ENCODE results near the gene PIAS3.
A peak's percentile ranks its signal among the peaks of the same experiment; 100 is the strongest.
"Not testable (repeated sequence)": the region's sequence is repeated elsewhere in the genome, so short reads cannot be mapped to it uniquely, and the experiment has no call there.

PIAS3 gene

DNA sequence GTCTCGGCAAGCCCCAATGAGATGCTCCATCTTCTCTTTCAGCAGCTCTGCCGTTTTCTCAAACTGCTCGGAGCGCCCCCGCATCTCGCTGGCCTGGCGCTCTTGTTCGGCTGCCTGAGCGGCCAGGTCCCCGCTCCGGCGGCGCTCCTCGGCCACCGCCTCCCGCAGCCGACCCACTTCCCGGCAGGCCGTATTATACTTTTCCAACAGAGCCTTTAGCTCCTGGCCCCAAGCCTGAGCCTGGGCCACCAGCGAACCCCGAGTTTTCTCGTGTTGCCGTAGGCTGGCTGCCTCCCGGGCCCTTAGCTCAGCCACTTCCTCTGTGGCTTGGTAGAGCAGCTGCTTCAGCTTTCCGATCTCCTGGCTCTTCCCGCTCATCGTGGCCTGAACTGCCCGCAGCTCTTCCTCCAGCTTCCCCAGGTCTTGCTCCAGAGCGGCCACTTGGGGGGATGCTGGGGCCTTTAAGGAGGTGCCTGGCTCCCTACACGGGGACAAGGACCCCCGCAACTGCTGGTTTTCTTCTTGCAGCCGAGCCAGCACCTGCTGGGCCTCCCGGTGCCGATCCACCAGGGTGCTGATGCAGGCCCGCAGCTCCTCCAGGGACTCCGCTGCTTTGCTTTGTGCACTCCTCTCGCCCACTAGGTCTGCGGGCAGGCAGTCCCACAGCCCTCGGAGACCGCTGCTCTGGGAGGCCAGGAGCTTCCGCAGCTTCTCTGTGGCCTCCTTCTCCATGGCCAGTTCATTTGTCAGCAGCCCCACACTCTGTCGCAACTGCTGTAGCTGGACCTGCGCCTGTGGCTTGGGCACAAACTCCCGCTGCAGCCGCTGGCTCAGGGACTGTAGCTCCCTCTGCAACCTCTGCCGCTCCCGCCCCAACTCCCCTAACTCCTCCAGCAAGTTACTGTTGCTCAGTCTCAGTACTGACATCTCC, 13.4 kb upstream of the PIAS3 start:
- DNase-seq, result no peak

DNA sequence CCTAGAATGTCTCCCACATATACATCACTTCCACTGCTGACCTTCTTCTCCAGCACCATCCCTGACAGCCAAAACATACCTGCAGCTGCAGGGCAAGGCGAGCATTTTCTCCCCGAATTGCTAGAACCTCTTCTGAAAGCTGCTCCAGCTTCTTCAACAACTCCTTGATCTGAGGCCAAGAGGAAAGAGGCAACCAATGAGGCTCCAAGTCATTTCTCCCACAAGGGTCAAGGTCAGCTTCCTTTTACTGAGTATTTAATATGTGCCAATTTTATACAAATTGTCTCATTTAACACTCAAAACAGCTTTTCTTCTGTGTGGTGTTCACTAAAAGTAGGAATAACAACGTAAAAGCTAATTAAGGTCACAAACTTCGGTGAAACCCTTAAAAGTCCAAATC, 9.4 kb upstream of the PIAS3 start:
- DNase-seq, result no peak

DNA sequence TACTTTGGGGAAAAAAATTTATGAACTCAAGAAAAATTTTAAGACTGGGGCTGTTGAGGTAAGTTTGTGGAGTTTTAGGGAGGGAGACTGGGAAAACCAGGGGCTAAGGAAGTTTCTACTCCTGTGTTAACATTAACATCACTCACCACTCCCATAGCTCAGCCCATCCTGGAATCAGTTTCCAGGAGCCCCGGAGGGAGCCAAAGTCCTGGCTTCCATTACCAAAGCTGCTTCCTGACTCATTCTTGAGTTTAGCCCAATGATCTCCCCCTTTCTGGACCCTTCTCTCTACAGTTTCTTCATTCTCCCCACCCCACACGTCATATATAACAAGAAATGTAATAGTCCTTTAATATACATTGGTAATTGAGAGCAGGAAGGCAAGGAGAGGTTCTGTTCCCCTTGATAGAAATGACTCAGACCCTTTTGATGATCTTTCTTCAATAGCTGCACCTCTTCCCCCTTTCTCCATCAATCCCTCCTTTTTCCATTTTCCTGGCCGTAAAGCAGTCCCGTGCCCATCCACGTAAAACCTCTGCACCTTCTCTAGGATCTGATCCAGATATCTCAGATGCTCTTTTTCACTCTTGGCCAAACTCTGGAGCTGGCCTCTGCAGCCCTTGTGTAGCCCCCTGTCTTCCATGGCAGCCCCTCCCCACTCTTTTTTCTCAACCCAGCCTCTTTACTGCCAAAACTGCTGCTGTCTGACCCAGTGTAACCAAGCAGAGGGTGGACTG, 4.6 kb upstream of the PIAS3 start:
- no peak for DNase-seq

DNA sequence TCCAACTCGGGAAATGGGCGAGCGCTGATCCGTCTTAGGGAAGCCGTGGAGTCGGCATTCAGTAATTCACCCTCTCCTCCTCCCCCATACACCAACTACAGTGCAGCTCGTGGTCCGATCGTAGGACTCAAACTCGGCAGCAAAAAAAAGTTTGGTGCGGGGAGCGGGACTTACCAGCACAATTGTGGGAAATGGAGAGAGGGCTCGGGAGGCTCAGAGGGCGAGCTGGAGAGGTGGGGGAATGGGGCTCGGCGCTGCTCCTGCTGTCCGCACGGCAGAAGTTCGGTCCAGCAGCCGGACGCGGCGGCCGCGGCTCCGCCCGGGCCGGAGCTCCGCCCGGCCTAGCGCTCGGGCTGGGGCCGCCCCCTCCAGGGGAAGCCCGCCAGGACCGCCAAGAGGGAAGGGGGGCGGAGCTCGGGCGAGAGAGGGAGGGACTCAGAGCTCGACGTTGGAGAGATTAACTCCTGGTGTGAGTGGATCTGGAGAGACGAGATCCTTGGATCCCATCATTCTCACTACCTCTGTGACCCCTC, 676 bp upstream of the PIAS3 start:
- peak; percentile 82 for DNase-seq

DNA sequence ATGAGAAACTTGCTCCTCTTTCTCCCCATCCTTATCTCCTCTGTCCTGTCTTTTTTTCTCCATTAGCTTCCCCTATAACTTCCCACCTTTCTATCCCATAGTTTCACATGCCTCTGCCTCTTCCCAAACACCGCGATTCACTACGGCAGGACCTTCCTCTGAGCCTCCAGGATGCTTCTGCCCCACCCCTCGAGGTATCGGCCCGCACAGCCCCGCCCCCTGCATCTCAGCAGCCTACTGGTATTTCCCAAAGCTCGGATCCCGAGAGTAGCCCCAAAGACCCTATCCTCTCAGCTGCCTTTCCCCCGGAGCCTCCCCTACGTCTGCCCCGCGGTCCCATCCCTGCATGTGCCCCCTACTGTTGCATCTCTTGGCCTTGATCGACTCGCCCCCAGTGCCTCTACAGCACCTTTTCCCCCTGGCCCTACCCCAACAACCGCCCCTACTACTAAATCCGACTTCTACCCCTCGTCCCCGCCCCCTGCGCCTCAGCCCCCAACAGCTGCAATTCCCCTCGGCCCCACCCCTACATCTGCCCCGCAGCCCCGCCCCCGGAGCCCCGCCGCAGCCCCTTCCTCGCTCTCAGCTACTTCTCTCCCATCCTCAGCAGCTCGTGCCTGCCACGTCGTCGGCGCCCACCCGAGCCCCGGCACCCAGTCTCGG, 512 bp downstream of the PIAS3 start:
- DNase-seq, result no peak

DNA sequence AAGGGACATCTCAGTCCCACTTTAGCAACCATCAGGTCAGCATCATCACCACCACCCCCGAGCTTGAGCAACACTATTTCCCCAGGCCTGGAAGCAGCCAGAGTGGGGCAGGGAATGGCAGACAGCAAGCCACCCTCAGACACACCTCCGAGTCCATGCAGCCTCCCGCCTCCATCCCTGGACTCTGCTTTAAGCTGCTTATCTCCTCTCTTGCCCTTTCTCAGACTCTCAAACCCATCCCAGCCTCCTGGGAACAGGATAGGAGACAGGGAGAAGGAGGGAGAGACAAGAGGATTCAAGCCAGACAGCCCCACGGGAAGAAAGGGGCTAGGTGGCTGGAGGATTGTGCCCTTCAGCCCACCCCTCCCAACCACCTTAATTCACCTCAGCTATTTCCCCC, 1.7 kb downstream of the PIAS3 start:
- no peak for DNase-seq

DNA sequence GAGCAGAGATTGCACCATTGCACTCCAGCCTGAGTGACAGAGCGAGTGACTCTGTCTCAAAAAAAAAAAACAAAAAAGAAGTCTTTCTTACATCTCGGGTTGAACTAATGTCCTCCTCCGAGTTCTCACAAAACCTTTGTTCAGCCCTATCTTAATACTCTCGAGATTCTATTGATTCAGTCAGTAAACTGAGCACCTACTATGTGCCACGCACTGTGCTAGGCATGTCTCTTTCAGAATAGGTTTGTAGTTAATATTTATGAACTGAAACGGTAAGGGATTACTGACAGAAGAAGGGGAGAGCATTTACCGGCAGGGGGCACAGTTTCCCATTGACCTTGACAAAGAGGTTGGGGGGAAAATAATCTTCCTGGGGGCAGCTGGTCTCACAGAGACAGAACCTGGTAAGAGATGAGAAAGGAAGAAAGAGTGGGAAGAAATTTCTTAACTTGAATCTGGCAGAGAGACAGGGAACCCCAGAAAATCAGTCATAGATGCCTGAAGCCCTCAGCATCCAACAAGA, 3.4 kb downstream of the PIAS3 start:
- DNase-seq, result no peak

DNA sequence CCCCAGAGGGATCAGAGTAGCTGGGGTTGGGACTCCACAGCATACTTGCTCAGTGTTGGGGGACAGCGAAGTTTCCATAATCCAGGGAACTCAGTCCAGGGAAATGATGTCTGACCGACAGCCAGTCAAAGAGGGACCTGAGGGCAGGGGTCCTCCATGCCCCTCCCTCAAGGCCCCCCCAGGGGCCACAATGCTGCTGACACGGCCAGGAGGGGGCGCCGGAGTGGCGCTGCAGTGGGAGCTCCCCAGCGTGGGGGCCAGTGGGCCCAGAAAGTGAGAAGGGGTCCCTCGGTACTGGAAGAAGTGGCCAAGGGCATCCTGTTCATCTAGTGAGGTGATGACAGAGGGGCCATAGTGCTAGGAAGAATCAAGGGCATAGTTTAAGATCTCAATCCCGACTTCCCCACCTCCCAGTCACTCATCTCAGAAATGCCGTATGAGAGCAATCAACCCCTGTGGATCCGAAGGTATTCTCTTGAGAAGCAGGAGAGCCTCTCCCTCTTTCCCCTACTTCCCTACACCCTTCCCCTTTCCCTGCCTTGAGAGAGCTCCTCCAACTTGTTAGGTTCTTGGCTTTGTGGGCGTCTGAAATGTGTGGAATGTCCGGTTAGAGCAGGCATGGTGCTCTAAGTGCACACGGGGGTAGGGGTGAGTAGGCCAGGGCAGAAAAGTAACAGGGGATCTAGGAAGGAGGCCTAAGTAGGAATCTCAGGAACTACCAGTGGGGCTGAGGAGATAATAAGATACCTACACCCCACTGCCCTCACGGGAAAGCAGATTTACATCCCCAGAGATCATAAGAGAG, 9.3 kb downstream of the PIAS3 start:
- no peak for DNase-seq

DNA sequence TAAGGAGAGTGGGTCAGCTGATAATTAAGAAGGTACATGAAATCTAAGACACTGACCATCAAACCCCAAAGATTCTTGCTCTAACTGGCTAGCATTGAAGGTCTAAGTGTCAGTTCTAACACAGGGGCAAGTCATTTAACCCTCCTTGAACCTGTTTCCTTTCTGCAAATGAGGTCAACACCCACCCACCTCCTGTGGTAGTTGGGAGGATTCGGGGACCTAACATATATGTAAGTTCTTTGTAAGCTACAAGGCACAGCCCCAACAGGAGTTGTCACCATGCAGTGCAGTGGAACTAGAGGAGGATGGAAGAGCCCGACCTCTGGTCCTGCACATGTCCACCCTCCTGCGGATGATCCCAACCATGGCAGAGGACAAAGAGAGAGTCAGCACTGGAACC, 11.1 kb downstream of the PIAS3 start:
- DNase-seq, result no peak

DNA sequence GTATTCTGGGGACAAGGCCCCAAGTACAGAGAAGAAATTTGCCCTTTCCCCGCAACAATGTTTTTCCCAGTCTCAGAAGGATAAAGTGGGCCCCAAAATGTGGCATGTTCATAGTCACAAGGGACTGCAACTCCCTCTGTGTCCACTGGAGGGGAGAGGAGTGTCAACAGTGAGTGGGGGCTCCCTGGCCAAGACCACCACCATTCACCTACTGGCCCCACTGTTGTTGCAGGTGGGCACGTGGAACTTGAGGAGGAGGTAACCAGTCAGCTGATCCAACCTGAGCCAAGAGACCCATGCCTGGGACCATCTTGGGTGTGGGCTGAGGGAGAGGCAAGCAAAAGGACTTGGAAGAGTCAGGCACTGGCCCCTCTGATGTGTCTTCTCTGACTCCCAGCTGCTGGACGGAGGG, 12.7 kb downstream of the PIAS3 start:
- peak; percentile 23 for DNase-seq

DNA sequence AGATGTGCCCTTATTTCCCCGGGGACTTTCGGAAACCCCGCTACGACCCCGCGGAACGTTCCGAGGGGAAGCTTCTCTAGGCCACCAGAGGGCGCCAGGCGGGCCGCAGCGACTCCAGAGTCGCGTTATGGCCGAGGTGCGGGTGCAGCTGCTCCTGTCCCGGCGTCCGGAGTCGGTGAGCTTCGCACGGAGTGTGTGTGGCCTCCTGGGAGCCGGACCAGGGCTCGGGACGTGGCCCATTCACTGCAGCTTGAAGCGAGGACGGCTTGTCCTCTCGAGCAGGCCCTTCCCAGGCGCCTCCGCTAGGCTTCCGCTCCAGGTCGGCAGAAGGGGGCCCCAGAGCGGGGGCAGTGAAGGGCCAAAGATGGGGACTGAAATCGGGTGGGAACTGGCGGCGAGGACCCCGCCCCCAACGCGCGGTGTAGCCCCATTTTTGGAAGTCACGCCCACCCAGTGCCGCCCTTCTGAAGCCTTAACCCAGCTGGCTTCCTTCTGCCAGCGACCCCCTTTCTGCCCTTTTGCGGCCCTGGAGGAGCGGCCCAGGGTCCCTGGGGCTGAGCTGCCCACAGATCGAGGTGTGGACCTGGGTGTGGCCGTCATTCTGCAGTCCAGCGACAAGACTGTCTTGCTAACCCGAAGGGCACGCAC, 13.2 kb downstream of the PIAS3 start, which contains the start of gene NUDT17:
Gene NUDT17 (plus strand): TSS at position 117 of the 648 bp plus-strand sequence. CDS start 11 bp downstream, at position 128.
- peak; percentile 78 for DNase-seq

DNA sequence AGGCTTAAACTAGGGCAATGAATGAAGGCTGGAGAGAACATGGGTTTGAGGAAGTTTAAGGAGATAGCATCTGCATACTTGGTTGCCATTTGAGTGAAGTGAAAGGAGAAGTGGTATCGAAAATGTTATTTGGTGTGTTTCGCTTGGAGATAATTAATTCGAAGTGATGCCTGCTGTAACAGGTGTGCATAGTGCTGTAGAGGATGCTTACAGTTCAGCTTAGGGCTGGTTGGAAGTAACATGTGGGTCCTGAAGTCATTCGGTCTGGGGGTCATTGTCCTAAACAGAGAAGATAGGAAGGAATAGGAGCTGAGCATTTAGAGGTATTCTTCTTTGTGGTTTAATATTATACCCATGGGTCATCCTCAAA, 13.8 kb downstream of the PIAS3 start:
- no peak for DNase-seq

DNA sequence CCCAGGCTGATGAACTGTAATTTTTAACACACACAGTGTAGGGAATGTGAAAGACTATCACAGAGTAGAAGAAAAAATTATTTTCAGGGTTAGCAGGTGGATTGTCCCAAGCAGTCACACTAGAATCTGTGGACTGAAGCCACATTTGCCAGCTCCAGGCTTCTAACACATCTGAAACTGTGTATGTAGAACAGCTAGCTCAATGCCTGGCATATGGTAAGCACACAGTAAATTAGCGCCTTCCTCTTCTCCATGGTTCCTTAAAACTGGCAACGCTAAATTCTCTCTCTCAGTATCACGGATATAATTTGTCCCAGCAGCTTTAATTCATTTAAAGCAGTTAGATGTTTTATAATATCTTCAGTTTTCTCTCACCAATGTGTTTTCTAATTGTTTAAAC, 15.8 kb downstream of the PIAS3 start:
- DNase-seq, result no peak

DNA sequence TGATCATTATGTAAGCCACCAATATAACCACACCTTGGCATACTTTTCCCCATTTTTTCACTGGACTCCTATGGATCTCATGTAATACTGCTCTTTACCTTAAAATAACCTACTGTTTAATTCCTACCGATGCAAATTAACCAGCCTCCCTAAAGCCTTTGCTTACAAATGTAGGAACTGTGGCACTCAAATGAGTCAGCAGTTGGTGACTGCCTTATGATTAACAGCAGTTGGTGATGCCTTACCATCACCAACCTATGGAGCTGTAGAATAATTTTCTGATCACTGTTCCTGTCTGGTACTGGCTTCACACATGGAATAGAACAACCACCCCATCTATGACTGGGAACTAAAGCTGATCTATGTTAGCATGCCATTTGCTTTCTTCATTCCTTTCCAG, 21.2 kb downstream of the PIAS3 start:
- DNase-seq, result no peak

DNA sequence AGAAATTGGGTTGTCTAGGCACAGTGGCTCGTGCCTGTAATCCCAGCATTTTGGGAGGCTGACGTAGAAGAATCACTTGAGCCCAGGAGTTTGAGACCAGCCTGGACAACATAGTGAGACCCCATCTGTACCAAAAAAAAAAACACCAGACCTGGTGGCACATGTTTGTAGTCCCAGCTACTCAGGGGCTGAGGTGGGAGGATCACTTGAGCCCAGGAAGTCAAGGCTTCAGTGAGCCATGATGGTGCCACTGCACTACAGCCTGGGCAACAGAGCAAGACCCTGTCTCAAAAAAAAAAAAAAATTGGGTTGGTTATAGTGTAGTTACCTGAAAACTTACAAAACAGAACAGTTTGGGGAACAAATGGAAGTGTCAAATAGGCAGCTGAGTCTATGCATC, 28.1 kb downstream of the PIAS3 start:
- not testable (repeated sequence) for DNase-seq

DNA sequence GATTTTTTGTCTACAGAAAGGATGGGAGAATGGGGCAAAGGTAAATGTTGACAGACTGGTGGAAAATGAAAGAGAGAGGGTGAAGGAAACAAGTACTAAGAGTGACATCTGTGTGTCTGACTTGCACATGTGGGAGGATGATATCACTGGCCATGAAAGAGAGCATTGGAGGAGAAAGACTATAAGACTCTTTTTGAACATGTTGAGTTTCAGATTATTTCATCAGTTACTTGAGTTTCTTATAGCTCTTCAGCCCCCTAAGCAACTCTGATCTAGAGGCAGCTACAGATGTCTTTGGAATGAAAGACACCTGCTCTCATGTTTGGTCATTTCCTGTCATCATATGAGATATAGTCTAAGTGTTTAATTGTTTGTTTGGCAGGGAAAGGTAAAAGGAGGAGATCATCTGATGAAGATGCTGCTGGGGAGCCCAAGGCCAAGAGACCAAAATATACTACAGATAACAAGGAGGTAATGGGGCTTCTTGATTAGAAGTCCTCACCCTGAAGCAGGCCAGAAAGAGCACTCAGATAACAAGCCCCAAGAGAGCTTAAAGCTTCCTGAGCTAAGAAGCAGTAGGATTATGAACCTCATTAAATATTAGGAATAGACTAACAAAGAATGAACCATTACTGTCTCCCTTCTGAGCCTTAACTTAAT, 30.4 kb downstream of the PIAS3 start:
- DNase-seq, result no peak

DNA sequence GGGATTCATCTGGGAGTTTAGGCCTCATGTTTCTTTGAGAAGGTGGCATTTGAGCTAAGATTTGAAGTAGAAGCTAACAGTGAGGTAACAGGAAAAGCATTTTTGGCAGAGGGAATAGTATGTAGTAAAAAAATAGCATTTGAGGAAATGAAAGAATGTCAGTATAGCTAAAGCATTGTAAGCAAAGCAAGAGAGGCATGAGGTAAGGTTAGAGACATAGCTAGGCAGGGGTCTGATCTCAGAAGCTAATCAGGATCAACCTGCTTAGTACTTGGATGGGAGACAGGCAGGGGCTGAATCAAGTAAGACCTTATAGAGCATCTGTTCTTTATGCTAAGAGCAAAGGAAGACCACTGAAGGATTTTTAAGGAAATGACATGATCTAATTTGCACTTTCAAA, 30.9 kb downstream of the PIAS3 start:
- DNase-seq, result no peak

DNA sequence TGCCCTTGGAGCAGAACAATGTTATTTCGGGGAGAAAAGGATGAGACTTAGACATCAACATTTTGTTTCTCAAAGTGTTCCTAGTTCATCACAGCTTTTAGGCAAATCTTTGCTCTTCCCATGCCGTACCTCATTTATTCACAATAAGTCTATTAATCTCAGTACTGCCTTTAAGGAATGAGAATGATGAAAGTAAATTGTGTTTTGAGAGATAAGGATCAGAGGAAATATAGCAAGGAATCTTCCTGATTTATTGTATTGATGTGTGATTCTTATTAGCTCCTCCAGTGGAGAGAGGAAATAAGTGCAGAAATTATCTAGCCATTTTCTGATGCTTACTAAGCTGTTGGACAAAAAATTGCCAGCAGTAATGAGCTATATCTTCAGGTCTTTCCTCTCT, 32.9 kb downstream of the PIAS3 start:
- DNase-seq, result no peak

DNA sequence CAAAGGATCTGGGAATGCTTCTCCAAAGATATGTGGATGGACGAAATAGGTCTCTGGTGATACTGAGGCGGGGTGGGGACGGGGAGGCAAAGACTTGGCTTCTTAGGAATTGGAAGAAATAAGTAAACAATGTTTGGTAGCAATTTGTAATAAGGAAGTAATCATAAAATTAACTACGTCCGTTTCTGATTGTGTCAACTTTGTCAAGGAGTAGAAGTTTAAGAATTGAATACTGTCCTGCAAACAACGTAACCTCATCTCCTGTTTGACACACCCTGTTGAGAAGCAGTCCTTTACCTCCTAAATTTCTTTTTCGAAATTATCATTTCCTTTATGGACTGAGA, 34.4 kb downstream of the PIAS3 start:
- no peak for DNase-seq

DNA sequence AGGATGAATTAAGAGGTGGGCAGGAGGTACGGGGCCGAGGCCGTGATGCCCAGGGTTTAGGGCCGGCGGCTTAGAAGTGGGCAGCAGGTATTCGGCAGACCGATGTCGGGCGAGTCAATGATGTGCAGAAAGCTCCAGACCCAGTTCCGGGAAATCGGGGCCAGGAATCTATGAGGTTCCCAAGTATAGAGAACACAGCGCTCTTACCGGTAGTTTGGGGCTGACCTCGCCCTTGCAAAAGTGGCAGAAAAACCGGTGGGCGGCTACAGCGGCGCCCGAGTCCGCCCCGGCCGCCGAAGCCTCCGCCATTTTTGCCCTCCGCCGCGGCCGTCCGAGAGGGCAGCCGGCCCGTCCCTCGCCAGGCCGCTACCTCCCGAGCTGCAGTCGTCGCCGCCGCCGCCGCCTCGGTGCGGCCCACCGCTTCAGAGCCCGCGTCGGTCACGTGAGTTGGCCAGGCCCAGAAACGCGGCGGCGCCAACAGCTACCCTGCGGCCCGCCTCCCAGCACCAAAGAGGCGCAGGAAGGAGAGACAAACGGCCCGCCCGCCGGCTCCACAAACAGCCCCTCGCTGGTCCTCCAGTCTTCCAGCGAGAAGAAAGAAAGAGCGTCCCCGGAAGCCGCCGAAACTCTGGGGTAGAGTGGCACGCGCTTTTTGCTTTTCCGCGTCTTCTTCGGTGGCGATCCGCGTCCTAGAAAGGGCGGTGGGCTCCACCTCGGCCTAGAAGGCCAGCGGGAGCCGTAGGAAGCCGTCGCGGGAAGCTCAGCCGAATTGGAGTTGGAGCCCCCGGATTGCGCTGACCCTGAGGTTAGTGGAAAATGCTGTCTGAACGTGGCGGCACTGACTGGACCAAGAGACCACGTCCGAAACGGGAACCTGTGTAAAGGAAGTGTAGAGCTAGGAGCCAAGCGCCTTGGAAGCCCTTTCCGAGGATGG, 35.0 kb downstream of the PIAS3 start, which contains the start of the genes POLR3C and RNF115:
Gene POLR3C (plus strand): TSS at position 636 of the 934 bp plus-strand sequence. CDS start 1,577 bp downstream, outside the sequence.
Gene RNF115 (minus strand): TSS at position 531 of the 934 bp plus-strand sequence. CDS start 222 bp downstream, at position 309.
- DNase-seq, result peak; percentile 95
